GM23338 (cell line): ENCODE data around the gene GPATCH8.

Experiments
- CREB1 ChIP-seq: fragments of 250-450 bp; sonication (Bioruptor Pico); IDR thresholded peaks from 2 replicates; pipeline ENCODE4 v1.5.0; 2020; ENCODE audit warnings: low read depth, mild to moderate bottlenecking, moderate library complexity
- CTCF ChIP-seq, 2 experiments: fragments of 200-600 bp in 1 of 2; sonication (generic) in 1 of 2; conservative IDR thresholded peaks; 2 replicates each; pipeline versions ENCODE4 v1.5.1 to v1.6.1; 2016 to 2017; ENCODE audit warnings: antibody characterized with exemption in 2 of 2, low read depth in 2 of 2, mild to moderate bottlenecking in 2 of 2, moderate library complexity in 1 of 2
- EZH2 ChIP-seq: fragments of 200-600 bp; sonication (generic); IDR thresholded peaks from one replicate; pipeline ENCODE4 v1.8.0; 2017; ENCODE audit warnings: antibody characterized with exemption, mild to moderate bottlenecking, low read depth; ENCODE audit not compliant: unreplicated experiment
- EZH2phosphoT487 ChIP-seq: fragments of 200-600 bp; sonication (generic); IDR thresholded peaks from one replicate; pipeline ENCODE4 v1.8.1; 2018; ENCODE audit warnings: antibody characterized with exemption; ENCODE audit not compliant: unreplicated experiment
- JUNB ChIP-seq: IDR thresholded peaks from one replicate; pipeline ENCODE4 v1.6.1; 2016; ENCODE audit warnings: antibody characterized with exemption; ENCODE audit not compliant: unreplicated experiment
- POLR2AphosphoS5 ChIP-seq: IDR thresholded peaks from 2 replicates; pipeline ENCODE4 v1.6.1; 2016; ENCODE audit warnings: antibody characterized with exemption, low read depth
- REST ChIP-seq: IDR thresholded peaks from one replicate; pipeline ENCODE4 v1.6.1; 2018; ENCODE audit warnings: antibody characterized with exemption; ENCODE audit not compliant: unreplicated experiment
- TF ChIP-seq, protein P1 (sequence below): IDR thresholded peaks from 2 replicates; pipeline ENCODE4 v1.6.1; 2016; ENCODE audit warnings: antibody characterized with exemption

DNA sequence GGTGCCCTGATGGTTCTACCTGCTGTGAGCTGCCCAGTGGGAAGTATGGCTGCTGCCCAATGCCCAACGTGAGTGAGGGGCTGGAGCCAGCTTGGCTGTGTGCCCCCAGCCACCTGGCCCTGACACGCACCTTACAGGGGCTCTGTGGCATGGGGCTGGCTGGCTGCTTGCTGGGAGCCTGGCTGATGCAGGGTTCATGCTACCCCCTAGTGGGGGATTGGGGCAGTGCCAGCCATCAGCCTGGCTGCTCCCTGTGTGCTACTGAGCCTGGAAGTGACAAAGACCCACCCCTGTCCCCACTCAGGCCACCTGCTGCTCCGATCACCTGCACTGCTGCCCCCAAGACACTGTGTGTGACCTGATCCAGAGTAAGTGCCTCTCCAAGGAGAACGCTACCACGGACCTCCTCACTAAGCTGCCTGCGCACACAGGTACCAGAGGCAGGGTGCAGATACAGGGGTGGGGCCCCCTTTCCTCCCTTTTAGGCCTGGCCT is 152.4 kb downstream of the GPATCH8 start:
- no peak for TF ChIP-seq EZH2
- peak; percentile 66 to 89 for TF ChIP-seq CTCF (conservative IDR thresholded peaks at IDR 0.05; ENCODE audit: low read depth in 2 of 2)
- TF ChIP-seq JUNB = no peak
- no peak for TF ChIP-seq CREB1
- no peak for TF ChIP-seq EZH2phosphoT487
- no peak for TF ChIP-seq REST
- no peak for TF ChIP-seq POLR2AphosphoS5
- TF ChIP-seq, protein P1, sequence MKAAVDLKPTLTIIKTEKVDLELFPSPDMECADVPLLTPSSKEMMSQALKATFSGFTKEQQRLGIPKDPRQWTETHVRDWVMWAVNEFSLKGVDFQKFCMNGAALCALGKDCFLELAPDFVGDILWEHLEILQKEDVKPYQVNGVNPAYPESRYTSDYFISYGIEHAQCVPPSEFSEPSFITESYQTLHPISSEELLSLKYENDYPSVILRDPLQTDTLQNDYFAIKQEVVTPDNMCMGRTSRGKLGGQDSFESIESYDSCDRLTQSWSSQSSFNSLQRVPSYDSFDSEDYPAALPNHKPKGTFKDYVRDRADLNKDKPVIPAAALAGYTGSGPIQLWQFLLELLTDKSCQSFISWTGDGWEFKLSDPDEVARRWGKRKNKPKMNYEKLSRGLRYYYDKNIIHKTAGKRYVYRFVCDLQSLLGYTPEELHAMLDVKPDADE = no peak
